22Rv1 (cell line): ENCODE data around the gene TLE3.

Experiments
- H3K27ac ChIP-seq: fragments of 450-650 bp; 2 replicates; pipeline ENCODE4 v1.5.1; 2017
- ZFX ChIP-seq: fragments of 450-650 bp; IDR thresholded peaks from 2 replicates; pipeline ENCODE4 v1.6.1; 2017; ENCODE audit warnings: antibody characterized with exemption, borderline replicate concordance
- TF ChIP-seq, protein P1 (sequence below): fragments of 450-650 bp; IDR thresholded peaks from 2 replicates; pipeline ENCODE4 v1.5.1; 2017; ENCODE audit warnings: mild to moderate bottlenecking

TLE3 gene

DNA sequence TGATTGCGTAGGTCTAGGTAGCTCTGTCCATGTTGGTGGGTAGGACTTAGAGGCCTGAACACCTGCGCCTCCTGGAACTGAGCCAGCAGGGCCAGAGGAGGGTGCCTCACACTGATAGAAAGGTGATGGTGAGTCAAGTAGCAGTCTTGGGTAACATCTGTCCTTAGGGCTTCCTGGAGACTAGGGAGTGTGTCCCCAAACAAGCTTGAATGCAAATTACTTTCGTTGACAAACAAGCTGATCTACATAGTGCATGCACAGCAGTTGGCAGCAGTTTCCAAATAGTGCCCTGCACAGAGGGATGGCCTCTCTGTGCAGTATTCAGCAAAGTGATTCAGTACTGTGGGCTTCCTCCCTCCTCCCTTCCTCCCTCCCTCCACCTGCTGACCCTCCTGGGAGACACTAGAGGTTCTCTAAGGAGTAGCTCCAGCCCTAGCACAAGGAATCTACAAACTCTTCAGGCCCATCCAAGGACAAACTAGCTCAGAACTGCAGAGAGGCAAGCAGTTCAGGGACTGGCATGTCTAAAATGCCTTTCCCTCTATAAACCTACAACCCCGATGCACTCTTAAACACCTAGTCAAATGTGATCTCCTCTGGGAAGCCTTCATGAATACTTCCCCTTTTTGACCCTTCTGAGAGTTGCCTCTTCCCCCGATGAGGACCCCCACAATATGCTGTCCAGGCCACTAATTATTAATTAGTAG lies 61.0 kb downstream of the TLE3 start:
- no peak for TF ChIP-seq ZFX
- TF ChIP-seq, protein P1, sequence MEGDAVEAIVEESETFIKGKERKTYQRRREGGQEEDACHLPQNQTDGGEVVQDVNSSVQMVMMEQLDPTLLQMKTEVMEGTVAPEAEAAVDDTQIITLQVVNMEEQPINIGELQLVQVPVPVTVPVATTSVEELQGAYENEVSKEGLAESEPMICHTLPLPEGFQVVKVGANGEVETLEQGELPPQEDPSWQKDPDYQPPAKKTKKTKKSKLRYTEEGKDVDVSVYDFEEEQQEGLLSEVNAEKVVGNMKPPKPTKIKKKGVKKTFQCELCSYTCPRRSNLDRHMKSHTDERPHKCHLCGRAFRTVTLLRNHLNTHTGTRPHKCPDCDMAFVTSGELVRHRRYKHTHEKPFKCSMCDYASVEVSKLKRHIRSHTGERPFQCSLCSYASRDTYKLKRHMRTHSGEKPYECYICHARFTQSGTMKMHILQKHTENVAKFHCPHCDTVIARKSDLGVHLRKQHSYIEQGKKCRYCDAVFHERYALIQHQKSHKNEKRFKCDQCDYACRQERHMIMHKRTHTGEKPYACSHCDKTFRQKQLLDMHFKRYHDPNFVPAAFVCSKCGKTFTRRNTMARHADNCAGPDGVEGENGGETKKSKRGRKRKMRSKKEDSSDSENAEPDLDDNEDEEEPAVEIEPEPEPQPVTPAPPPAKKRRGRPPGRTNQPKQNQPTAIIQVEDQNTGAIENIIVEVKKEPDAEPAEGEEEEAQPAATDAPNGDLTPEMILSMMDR, result no peak
- H3K27ac ChIP-seq, result no peak overlapping the region

DNA sequence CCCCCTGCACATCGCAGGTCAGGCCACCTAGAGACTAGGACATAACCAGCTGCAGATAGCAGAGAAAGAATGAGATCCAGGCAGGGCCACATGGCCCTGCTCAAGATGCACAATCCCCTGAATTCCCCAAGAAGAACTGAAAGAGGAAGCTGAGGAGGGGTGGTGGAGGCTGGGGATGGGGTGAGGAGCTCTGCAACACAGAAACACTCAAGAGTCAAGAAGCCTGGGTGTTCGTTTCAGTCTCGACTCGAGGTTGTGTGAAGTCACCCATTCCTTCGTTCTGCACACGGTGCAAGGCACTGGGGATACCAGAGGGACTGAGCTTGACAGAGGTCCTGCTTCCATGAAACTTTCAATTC lies 62.0 kb downstream of the TLE3 start:
- TF ChIP-seq, protein P1, result no peak
- TF ChIP-seq ZFX, result no peak

DNA sequence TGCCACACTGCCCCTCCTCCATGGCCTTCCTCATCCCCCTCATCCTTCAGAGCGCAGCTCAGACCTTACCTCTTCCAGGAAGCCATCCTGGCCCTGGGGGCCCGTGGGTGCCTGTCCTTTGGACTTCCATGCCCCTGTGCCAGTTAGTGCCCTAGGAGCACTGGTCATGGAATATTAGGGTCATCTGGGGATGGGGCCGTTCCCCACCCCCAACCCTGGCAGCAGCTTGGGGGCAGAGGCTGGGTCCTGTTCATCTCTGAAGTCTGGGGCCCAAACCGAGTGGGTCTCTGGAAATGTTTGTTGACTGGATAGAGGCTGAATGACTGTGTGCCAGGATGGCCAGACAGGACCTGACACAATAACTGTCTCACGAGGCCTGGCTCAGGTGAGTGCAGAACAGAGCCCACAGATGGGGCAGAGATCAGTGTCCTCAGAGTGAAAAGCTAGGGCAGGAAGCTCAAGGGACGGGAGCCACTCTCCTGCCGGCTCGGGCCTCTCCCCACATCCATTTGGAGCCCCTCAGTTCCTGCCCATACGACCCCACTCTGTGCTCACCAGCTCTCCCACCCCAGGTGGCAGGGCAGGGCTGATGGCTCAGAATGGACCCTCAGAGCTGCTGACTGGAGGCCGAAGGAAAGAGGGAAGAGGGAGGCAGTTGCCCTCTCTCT lies 62.5 kb downstream of the TLE3 start:
- H3K27ac ChIP-seq, result no peak overlapping the region
- no peak for TF ChIP-seq ZFX
- TF ChIP-seq, protein P1, result no peak

More for the DNA sequence above, 62.0 kb downstream of the TLE3 start:
- no peak overlapping the region for H3K27ac ChIP-seq

DNA sequence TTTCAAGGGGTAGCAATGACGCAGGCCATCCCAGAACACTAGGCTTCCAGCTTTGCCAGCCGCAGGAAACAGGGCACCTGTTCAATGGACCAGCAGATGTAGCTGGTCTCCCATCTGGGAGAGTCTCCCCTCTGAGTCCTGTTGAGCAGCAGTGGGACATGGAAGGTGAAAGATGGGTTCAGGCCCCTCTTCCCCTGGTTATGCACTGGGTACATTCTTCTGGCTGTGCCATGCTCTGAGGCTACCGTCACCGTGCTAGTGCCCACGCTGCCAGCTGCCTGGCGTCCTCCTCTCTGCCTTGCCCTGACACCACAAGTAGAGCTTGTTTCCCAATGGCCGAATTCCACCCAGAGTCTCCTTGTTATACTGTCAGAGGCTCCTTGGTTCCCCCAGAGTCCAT lies 63.1 kb downstream of the TLE3 start:
- no peak overlapping the region for H3K27ac ChIP-seq
- TF ChIP-seq, protein P1, result no peak
- no peak for TF ChIP-seq ZFX

DNA sequence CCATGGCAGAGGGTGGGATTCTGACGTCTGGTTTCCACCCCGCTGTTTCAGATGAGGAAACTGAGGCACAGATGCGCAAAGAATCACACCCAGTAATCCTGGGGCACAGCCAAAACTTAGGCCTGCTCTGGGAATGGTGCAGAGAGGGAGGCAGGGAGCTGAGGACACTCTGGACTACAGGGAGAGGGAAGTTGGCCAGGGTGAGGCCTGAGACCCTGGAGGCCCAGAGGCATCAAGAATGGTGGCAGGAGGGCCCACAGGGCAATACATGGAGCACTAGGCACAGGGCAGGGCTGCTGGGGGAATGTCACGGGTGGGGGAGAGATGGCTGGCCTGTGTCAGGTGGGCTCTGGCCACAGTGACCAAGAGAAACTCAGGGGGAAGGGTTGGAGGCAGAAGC lies 63.6 kb downstream of the TLE3 start:
- TF ChIP-seq, protein P1, result no peak
- TF ChIP-seq ZFX, result no peak
- H3K27ac ChIP-seq, result no peak overlapping the region

DNA sequence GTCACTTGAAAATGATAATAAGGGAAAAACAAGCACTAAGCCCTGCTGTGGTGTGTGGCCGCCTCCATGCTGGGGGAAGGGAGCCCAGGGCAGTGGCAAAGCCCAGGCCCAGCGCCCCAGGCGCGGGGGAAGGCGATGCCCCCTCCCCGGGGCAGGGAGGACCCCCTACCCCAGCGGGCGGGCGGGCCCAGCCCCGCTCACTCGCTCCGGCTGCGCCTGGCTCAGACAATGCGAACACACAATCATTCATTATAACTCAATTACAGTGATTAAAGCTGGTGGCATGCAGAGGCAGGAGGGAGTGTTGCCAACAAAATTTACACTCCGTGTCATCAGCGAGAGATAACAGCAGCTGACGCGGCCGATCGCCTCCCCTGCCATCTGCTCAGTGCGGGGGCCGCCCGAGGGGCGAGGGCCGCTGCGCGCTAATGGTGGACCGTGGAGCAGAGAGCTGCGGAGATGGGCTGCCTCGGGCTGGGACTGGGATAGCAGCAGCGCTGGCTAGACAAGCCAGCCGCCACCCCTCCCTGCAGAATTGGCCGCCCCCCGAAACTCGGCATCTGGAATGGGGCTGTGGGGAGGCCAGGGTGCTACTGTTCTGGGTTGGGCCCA lies 64.1 kb downstream of the TLE3 start:
- no peak overlapping the region for H3K27ac ChIP-seq
- no peak for TF ChIP-seq ZFX
- TF ChIP-seq, protein P1, result no peak

DNA sequence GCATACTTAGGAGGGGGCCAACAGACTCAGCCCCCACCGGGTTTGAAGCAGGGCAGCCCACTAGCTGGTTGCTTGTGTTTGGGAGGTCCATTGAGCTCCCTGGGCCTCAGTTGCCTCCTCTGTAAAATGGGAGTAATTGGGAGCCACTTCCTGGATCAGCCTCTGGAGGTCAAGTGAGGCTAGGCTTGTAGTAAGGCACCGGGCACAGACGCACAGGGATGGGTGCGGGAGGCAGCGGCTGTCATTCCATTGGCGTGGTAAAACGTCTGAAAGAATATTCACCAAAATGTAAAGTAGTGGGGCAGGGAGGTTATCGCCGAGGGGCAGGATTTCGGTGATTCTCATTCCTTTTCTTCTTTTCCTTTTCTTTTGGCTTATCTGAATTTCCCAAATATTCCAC lies 64.6 kb downstream of the TLE3 start:
- TF ChIP-seq, protein P1, result no peak
- TF ChIP-seq ZFX, result no peak

More for the DNA sequence above, 64.6 kb downstream of the TLE3 start:
- no peak overlapping the region for H3K27ac ChIP-seq
